HG02885 (cell line): ENCODE measurements around the gene SLC35E3.
A peak's percentile ranks its signal among the peaks of the same experiment; 100 is the strongest.

Source experiments
- ATAC-seq: cut with Tn5 transposase; IDR thresholded peaks from one replicate; pipeline ENCODE4 v1.9.1; 2021; ENCODE audit warnings: mild to moderate bottlenecking; ENCODE audit not compliant: unreplicated experiment, poor library complexity

SLC35E3 gene

GRCh38 chr12:68745904-68746571 lies at the start of gene SLC35E3:
Gene SLC35E3, plus strand, starts transcription at chr12:68746176. Its CDS starts 202 bp downstream, at chr12:68746378.
- peak; percentile 97 for ATAC-seq

- ATAC-seq = no peak
These were observed 46.5 kb upstream of the SLC35E3 start for GRCh38 chr12:68699486-68699885.

GRCh38 chr12:68727776-68728175 lies 18.2 kb upstream of the SLC35E3 start:
- no peak for ATAC-seq

GRCh38 chr12:68733661-68734071 lies 12.3 kb upstream of the SLC35E3 start:
- no peak for ATAC-seq

- no peak for ATAC-seq
These were observed 6.1 kb upstream of the SLC35E3 start for GRCh38 chr12:68739891-68740290.

- ATAC-seq = no peak
These were observed 2.6 kb upstream of the SLC35E3 start for GRCh38 chr12:68743356-68743755.

GRCh38 chr12:68745376-68745903 lies 536 bp upstream of the SLC35E3 start:
- peak; percentile 2 for ATAC-seq

- peak; percentile 37 for ATAC-seq
These were observed 700 bp downstream of the SLC35E3 start for GRCh38 chr12:68746572-68747180.

GRCh38 chr12:68749443-68749842 lies 3.5 kb downstream of the SLC35E3 start:
- no peak for ATAC-seq

GRCh38 chr12:68749861-68750260 lies 3.9 kb downstream of the SLC35E3 start:
- ATAC-seq = no peak

GRCh38 chr12:68750506-68750905 lies 4.5 kb downstream of the SLC35E3 start:
- ATAC-seq = no peak

- ATAC-seq = no peak
These were observed 9.7 kb downstream of the SLC35E3 start for GRCh38 chr12:68755536-68756243.

- ATAC-seq = no peak
These were observed 13.9 kb downstream of the SLC35E3 start for GRCh38 chr12:68759852-68760251.

GRCh38 chr12:68760806-68761441 lies 14.9 kb downstream of the SLC35E3 start:
- ATAC-seq = no peak

GRCh38 chr12:68761442-68761812 lies 15.5 kb downstream of the SLC35E3 start:
- no peak for ATAC-seq

GRCh38 chr12:68761901-68762630 lies 16.1 kb downstream of the SLC35E3 start:
- ATAC-seq = no peak

- ATAC-seq = no peak
These were observed 16.7 kb downstream of the SLC35E3 start for GRCh38 chr12:68762691-68763090.

GRCh38 chr12:68765696-68766095 lies 19.7 kb downstream of the SLC35E3 start:
- ATAC-seq = no peak

GRCh38 chr12:68766646-68767045 lies 20.7 kb downstream of the SLC35E3 start:
- ATAC-seq = no peak

- no peak for ATAC-seq
These were observed 21.2 kb downstream of the SLC35E3 start for GRCh38 chr12:68767191-68767590.
